Fibroblast of pulmonary artery (primary cell): ENCODE results near the gene SKOR1.

Experiments used
- DNase-seq: peaks from one replicate; pipeline ENCODE4 v3.0.0-alpha.2; 2010; ENCODE audit warnings: low read depth
- H3K4me3 ChIP-seq: replicated peaks from 2 replicates; pipeline ENCODE4 v1.5.1; 2011; ENCODE audit warnings: low read depth, mild to moderate bottlenecking, control low read depth, low read length, moderate library complexity
- TF ChIP-seq, protein P1 (sequence below): IDR thresholded peaks from 2 replicates; pipeline ENCODE4 v1.5.1; 2011; ENCODE audit warnings: mild to moderate bottlenecking, control low read depth, low read length, inconsistent platforms; ENCODE audit errors: missing control alignments

The SKOR1 gene

GRCh38 chr15:67823314-67824196 lies 1.8 kb upstream of the SKOR1 start:
- TF ChIP-seq, protein P1, sequence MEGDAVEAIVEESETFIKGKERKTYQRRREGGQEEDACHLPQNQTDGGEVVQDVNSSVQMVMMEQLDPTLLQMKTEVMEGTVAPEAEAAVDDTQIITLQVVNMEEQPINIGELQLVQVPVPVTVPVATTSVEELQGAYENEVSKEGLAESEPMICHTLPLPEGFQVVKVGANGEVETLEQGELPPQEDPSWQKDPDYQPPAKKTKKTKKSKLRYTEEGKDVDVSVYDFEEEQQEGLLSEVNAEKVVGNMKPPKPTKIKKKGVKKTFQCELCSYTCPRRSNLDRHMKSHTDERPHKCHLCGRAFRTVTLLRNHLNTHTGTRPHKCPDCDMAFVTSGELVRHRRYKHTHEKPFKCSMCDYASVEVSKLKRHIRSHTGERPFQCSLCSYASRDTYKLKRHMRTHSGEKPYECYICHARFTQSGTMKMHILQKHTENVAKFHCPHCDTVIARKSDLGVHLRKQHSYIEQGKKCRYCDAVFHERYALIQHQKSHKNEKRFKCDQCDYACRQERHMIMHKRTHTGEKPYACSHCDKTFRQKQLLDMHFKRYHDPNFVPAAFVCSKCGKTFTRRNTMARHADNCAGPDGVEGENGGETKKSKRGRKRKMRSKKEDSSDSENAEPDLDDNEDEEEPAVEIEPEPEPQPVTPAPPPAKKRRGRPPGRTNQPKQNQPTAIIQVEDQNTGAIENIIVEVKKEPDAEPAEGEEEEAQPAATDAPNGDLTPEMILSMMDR: no peak
- no peak overlapping the region for H3K4me3 ChIP-seq
- DNase-seq: no peak

GRCh38 chr15:67824197-67824968 lies 926 bp upstream of the SKOR1 start:
- TF ChIP-seq, protein P1: no peak
- H3K4me3 ChIP-seq: no peak overlapping the region
- DNase-seq: no peak

- no peak for DNase-seq
- TF ChIP-seq, protein P1: no peak
- no peak overlapping the region for H3K4me3 ChIP-seq
Observed at GRCh38 chr15:67825881-67826716, 790 bp downstream of the SKOR1 start.

GRCh38 chr15:67826717-67827561 lies 1.6 kb downstream of the SKOR1 start:
- no peak for DNase-seq
- no peak overlapping the region for H3K4me3 ChIP-seq
- TF ChIP-seq, protein P1: no peak

- no peak overlapping the region for H3K4me3 ChIP-seq
- no peak for DNase-seq
Observed at GRCh38 chr15:67827562-67828277, 2.4 kb downstream of the SKOR1 start.

More at GRCh38 chr15:67827562-67828277, 2.4 kb downstream of the SKOR1 start:
- TF ChIP-seq, protein P1: no peak
